Naive B cell (primary cell): ENCODE data around the gene GABPB1. TPM values are rescaled to one million over a fixed set of nuclear protein-coding genes. Genes with fewer than 3 reads are reported as not detected.

ENCODE experiments used
- ATAC-seq, 2 donors: fragments of 150-1000 bp; cut with Tn5 transposase; 2 replicates each; pipeline ENCODE4 v1.10.0; 2021; ENCODE audit warnings: low read depth in 2 of 2, mild to moderate bottlenecking in 2 of 2, moderate library complexity in 2 of 2
- DNase-seq: peaks from one replicate; pipeline ENCODE4 v3.0.0; 2022
- H3K27ac Mint-ChIP-seq, 6 donors: one replicate each; pipeline ENCODE4 v1.8.0; 2020 to 2022; ENCODE audit warnings: mild to moderate bottlenecking in 6 of 6, mixed read lengths in 6 of 6, moderate library complexity in 5 of 6, inconsistent platforms in 2 of 6
- H3K27me3 Mint-ChIP-seq, 3 donors: one replicate each; pipeline ENCODE4 v1.8.0; 2021 to 2022; ENCODE audit warnings: mixed read lengths in 3 of 3, mild to moderate bottlenecking in 1 of 3
- H3K36me3 Mint-ChIP-seq, 2 donors: one replicate each; pipeline ENCODE4 v1.8.0; 2020 to 2022; ENCODE audit warnings: mixed read lengths in 2 of 2, inconsistent platforms in 1 of 2, mild to moderate bottlenecking in 1 of 2
- H3K4me1 Mint-ChIP-seq, 3 donors: one replicate each; pipeline ENCODE4 v1.8.0; 2020 to 2022; ENCODE audit warnings: mixed read lengths in 3 of 3, inconsistent platforms in 1 of 3, mild to moderate bottlenecking in 1 of 3, moderate library complexity in 1 of 3
- H3K4me3 Mint-ChIP-seq, 8 donors: one replicate each; pipeline ENCODE4 v1.8.0; 2020 to 2022; ENCODE audit warnings: mild to moderate bottlenecking in 8 of 8, mixed read lengths in 8 of 8, moderate library complexity in 8 of 8, inconsistent platforms in 2 of 8
- H3K9me3 Mint-ChIP-seq, 7 donors: one replicate each; pipeline ENCODE4 v1.8.0; 2020 to 2022; ENCODE audit warnings: mixed read lengths in 7 of 7, mild to moderate bottlenecking in 5 of 7, inconsistent platforms in 2 of 7, moderate library complexity in 1 of 7
- polyA plus RNA-seq, 6 donors: library from polyadenylated mRNA; unstranded; fragments of 300-500 nt; fragmentation: Illumina TruSeq; gene quantifications; one replicate each; pipeline ENCODE4 v1.2.3, GENCODE V29; 2021; ENCODE audit warnings: low read depth in 6 of 6

Gene GABPB1
- polyA plus RNA-seq, 6 donors from 2014 or later, result 40.1 to 67.8 (median 48.2) TPM

DNA sequence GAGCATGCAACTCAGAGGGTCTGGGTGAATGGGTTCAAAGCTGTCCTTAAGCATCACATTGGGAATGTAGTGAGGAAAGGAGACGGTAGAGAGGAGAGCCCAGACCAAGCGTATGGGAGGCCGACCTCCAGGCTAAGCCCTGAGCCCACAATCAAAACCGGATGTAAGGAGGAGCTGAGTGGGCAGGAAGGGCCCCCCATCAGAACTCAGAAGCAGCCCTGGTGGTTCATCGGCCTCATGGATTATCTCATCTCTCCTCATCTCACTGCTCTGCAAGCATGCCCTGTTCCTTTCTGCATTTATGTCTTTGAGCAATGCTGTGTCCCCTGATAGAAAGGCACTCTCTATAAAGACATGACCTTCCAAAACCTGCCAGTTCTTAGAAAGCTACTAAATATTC, 95.7 kb downstream of the GABPB1 start:
- no peak for ATAC-seq
- Mint-ChIP-seq H3K36me3 (no peaks in the 10 kb centered on the region), H3K4me3 (no peak overlapping the region), H3K27ac (no peak overlapping the region), H3K9me3 (peaks cover 0 to 1% (median 0%) of the 10 kb centered on the region in 7 donors), H3K27me3 (peaks cover 0 to 5% (median 0%) of the 10 kb centered on the region in 3 donors), H3K4me1 (peaks cover 5 to 8% (median 8%) of the 10 kb centered on the region in 3 donors)
- no peak for DNase-seq

DNA sequence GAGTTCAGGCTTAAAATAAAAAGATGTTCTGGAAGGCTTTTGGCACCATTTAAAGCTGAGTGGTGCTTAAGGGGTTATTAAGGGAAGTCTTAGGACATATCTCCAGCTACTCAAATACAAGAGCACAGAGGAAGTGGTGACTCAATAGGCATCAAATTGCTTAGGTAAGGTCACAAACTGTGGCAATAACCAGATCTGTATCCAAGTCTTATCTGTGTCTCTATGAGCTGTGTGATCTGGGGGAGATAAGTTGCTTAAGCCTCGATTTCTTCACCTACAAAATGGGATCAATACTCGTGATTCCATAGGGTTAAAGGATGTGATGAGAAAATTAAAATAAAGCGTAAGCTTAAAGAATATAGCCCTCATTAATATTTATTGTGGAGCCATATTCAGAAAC, 97.1 kb downstream of the GABPB1 start:
- no peaks in the 10 kb centered on the region for H3K27me3 Mint-ChIP-seq
- no peaks in the 10 kb centered on the region for H3K36me3 Mint-ChIP-seq
- H3K4me3 Mint-ChIP-seq, result no peak overlapping the region
- peaks cover 5 to 6% (median 6%) of the 10 kb centered on the region in 3 donors for H3K4me1 Mint-ChIP-seq
- ATAC-seq, result no peak
- H3K27ac Mint-ChIP-seq, result no peak overlapping the region
- peaks cover 0 to 1% (median 0%) of the 10 kb centered on the region in 7 donors for H3K9me3 Mint-ChIP-seq
- DNase-seq, result no peak

DNA sequence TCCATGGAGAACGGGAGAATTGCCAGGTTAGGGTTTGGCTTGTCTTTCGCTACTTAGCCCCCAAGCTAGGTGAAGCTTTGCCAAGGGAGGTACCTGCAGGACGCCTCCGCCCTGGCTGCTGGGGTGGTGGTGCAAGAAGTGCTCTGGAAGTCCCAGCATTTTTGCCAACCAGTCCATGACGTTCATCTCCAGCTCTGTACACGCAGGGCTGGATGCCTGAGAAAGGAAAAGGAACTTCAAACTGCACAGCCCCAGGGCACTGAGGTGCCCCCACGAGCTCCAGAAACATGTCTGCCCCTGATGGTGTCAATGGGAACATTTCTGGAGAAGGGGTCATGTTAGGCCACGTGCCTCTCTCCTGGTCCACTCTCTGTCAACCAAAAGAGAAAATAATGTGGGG, 97.7 kb downstream of the GABPB1 start:
- DNase-seq (no peak), ATAC-seq (no peak)
- H3K27me3 Mint-ChIP-seq, result no peaks in the 10 kb centered on the region
- no peak overlapping the region for H3K4me3 Mint-ChIP-seq
- no peaks in the 10 kb centered on the region for H3K36me3 Mint-ChIP-seq
- no peak overlapping the region for H3K27ac Mint-ChIP-seq
- H3K9me3 Mint-ChIP-seq, result peaks cover 0 to 1% (median 0%) of the 10 kb centered on the region in 7 donors
- H3K4me1 Mint-ChIP-seq, result peaks cover 0 to under 1% (median 0%) of the 10 kb centered on the region in 3 donors

DNA sequence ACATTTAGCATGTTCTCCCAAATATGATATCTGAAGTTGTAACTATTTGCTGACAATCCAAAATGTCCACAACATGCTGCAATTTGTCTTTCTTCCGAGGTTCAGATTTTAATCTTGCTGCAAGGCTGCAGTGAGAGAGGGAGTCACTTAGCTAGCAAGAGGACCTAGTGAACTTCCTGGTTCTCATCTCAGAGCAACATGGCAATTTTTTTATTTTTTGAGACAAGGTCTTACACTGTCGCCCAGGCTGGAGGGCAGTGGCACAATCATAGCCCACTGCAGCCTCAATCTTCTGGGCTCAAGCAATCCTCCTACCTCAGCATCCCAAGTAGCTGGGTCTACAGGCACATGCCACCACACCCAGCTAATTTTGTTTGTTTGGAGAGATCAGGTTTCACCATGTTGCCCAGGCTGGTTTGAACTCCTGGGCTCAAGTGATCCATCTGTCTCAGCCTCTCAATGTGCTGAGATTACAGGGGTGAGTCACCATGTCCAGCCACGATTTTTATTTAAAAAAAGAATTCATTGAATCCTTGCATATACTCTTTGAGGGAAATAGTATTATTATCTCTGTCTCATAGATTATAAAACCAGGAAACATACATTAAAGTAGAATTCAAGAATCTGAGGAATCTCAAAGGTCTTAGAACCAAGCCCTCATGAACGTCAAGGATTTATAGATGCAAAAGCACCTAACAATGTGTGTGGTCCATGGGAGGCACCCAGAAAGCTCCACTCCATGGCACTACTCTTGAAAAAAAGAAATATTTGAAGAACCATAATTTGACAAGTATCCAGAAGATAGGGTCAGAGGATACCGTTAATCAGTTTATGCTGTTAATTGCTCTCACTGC, 98.6 kb downstream of the GABPB1 start:
- Mint-ChIP-seq H3K4me1 (peaks cover 0 to 4% (median 0%) of the 10 kb centered on the region in 3 donors), H3K27me3 (no peaks in the 10 kb centered on the region)
- ATAC-seq, result no peak

DNA sequence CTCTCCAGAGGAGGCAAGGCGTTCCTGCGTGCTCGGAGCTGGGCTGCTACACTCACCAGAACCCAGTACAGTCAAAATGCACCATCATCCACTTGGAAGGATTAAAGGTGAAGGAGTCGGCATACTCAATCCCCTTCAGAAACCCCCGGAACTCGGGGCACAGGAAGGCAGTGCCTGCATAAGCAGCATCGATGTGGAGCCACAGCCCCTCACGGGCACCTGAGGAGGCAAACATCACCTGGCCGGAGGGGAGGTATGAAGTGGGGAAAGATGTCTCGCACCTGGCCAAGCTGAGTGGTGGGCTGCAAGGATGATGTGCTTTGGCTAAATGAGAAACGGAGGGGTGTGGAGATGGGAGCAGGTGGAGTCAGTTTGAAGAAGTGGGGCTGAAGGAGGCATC, 102.4 kb downstream of the GABPB1 start:
- Mint-ChIP-seq H3K27me3 (no peaks in the 10 kb centered on the region), H3K4me1 (peaks cover 7 to 22% (median 14%) of the 10 kb centered on the region in 3 donors), H3K9me3 (no peaks in the 10 kb centered on the region), H3K27ac (peak overlapping the region in 1 of 6 donors; percentile 74), H3K36me3 (no peaks in the 10 kb centered on the region), H3K4me3 (peak overlapping the region in 2 of 8 donors; percentile 18 to 41)
- ATAC-seq (no peak), DNase-seq (no peak)

More for the DNA sequence above, 98.6 kb downstream of the GABPB1 start:
- Mint-ChIP-seq H3K4me3 (no peak overlapping the region), H3K27ac (no peak overlapping the region), H3K9me3 (no peaks in the 10 kb centered on the region), H3K36me3 (no peaks in the 10 kb centered on the region)
- no peak for DNase-seq

DNA sequence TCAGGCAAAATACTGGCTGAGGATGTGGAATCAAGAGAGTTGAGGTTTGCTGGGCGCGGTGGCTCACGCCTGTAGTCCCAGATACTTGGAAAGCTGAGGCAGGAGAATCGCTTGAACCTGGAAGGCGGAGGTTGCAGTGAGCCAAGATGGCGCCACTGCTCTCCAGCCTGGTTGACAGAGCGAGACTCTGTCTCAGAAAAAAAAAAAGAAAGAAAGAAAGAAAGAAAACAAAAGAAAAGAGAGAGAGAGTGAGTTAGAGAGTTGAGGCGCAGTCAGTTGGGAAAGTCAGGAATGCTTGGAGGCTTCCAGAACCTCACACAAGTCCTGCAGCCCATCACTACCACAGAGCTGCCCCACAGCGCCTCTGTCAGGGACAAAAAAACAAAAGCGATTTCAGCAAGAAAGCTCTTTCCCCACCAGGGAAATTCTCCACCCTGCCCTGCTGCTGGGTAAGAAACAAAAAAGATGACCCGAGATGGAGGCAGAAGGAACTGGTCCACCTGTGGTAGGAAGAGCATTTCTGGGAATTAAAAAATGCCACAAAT, 103.3 kb downstream of the GABPB1 start:
- Mint-ChIP-seq H3K4me1 (peaks cover 9 to 23% (median 19%) of the 10 kb centered on the region in 3 donors), H3K36me3 (no peaks in the 10 kb centered on the region), H3K27ac (peak overlapping the region in 1 of 6 donors; percentile 90), H3K27me3 (no peaks in the 10 kb centered on the region), H3K9me3 (no peaks in the 10 kb centered on the region), H3K4me3 (no peak overlapping the region)
- no peak for DNase-seq
- no peak for ATAC-seq

DNA sequence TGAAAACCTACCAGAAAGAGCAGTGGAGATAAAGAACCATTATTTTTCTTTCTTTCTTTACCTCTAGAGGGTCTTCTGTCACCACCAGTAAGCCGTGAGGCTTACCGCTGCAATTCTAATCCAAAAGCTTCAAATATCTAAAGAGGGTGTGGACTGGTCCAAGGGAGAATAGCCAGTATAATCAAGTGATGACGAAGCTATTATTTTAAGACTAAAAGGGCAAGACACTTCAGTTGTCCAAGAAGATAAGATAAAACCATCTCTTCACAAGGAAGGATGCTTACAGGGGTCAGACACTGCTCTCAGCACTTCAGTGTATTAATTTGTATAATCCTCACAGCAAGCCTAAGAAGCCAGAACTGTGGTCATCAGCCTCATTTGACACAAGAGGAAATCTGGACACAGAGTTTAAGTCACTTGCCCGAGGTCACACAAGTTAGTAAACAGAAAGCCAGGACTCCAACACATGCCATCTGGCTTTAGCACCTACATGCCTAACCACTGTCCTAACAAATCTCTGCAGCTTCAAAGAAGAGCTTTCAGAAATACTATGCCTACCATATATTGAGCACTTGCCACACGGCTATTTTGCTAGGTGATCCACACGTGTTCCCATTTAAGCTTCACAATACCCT, 104.1 kb downstream of the GABPB1 start:
- DNase-seq, result no peak
- no peaks in the 10 kb centered on the region for H3K36me3 Mint-ChIP-seq
- peak overlapping the region in 1 of 6 donors; percentile 13 for H3K27ac Mint-ChIP-seq
- no peaks in the 10 kb centered on the region for H3K9me3 Mint-ChIP-seq
- H3K4me1 Mint-ChIP-seq, result peaks cover 9 to 23% (median 19%) of the 10 kb centered on the region in 3 donors
- no peak for ATAC-seq
- no peak overlapping the region for H3K4me3 Mint-ChIP-seq
- no peaks in the 10 kb centered on the region for H3K27me3 Mint-ChIP-seq

DNA sequence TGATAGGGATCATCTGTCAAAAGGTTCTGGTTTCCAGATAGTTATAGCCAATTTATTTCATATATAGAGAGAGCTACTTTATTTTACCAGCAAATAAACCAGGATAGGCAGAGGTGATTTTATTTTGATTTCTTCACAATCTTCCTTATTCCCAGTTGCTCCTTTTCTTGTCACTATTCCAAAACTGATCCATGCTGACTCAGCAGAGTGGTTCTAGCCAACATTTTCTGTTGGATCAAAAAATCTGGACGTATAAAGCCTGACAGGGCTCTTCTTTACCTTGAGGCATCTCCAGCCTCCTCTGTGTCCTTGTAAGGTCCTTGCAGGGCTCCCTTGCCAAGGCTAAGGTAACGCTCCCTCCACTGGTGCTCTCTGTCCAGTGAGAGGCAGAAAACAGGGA, 105.3 kb downstream of the GABPB1 start:
- Mint-ChIP-seq H3K4me1 (peaks cover 9 to 23% (median 19%) of the 10 kb centered on the region in 3 donors), H3K9me3 (no peaks in the 10 kb centered on the region), H3K27me3 (no peaks in the 10 kb centered on the region), H3K36me3 (no peaks in the 10 kb centered on the region), H3K27ac (peak overlapping the region in 2 of 6 donors; percentile 9 to 49), H3K4me3 (no peak overlapping the region)
- DNase-seq (no peak), ATAC-seq (no peak)

DNA sequence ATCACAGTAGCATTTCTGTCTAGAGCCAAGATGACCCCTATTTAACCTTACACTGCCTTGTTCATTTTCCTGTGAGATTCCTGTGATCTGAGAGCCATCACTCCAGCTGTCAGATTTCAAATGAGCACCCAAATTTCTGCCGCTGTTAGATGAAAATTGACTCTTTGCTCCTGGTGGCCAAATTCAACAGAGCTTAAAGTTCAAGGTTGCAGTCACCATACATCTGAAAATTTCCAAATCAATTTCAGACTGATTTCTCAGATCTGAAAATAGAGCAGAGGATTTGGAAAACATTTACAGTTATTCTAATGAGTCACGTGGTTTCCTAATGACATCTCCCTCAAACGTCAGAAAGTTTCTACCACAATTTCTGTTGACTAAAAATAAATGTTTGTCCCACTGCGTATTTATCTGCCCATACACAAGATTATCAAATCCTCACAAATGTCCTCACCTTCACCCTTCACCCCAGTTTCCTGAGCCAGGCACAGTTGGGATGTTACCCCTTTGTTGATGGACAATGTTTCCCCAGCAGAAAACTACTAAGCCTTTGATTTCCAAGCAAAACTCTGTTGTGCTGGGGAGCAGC, 105.9 kb downstream of the GABPB1 start:
- H3K9me3 Mint-ChIP-seq, result no peaks in the 10 kb centered on the region

DNA sequence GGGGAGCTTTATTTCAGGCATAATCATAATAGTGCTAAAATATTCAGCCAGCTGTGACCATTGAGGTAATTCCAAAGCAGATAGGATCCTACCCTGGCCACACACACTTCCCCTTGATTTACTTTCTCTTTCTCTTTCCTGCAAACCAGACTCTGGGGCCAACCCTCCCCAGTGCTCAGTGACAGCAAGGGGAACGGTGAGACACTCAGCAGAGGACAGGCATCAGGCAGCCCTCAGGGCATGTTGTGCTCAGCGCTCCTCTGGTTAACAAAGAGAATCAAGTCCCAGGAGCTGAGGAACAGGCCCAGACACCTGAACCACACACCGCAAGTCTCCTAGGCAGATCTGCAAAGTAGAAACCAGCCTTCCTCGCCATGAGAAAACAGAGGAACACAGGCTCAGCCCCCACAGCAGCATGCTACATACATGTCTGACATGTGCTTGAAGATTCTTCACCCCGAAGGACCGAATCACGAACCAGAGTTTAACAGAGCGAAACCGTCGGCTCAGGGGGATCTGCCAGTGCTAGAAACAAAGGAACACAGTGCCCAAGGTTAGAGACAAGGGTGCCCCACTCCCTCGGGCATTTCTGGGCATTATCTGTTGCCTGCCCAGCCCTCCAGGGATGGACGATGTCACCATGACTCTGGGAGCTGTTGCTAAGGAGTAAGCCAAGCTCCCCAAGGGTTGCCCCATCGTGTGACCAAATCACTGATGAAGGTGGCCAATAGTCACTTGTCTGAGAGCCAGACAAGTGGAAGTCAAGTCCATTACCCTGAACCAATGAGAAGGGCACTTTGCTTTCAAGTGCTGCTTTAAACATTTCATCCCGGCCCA, 107.0 kb downstream of the GABPB1 start:
- no peaks in the 10 kb centered on the region for H3K9me3 Mint-ChIP-seq
- H3K27me3 Mint-ChIP-seq, result no peaks in the 10 kb centered on the region
- H3K27ac Mint-ChIP-seq, result peak overlapping the region; percentile 46 to 96 (median 90)
- DNase-seq (peak; percentile 51), ATAC-seq (peak; percentile 99)
- peak overlapping the region in 7 of 8 donors; percentile 41 to 86 (median 78) for H3K4me3 Mint-ChIP-seq
- no peaks in the 10 kb centered on the region for H3K36me3 Mint-ChIP-seq
- peaks cover 9 to 23% (median 19%) of the 10 kb centered on the region in 3 donors for H3K4me1 Mint-ChIP-seq

More for the DNA sequence above, 105.9 kb downstream of the GABPB1 start:
- H3K4me1 Mint-ChIP-seq, result peaks cover 9 to 23% (median 19%) of the 10 kb centered on the region in 3 donors
- no peak overlapping the region for H3K4me3 Mint-ChIP-seq
- ATAC-seq, result no peak
- H3K36me3 Mint-ChIP-seq, result no peaks in the 10 kb centered on the region
- peak overlapping the region in 4 of 6 donors; percentile 7 to 60 (median 38) for H3K27ac Mint-ChIP-seq
- no peak for DNase-seq
- H3K27me3 Mint-ChIP-seq, result no peaks in the 10 kb centered on the region

DNA sequence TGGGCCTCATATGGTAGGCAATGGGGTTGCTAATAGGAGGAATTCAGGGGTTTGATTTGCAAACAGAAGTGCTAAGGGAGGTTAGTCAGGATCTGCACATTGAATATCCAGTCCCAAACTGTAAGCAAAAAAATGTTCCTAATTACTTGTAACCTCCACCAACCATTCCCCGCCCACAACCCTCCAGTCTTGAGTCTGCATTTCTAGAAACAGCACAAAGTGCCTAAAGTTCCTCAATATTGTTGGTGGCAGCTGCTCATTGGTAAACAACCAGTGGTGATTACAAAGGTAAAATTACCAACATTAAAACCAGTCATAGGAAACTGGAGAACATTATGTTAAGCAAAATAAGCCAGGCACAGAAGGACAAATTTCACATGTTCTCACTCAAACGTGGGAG, 108.4 kb downstream of the GABPB1 start:
- Mint-ChIP-seq H3K27me3 (no peaks in the 10 kb centered on the region), H3K27ac (peak overlapping the region in 3 of 6 donors; percentile 24 to 55 (median 28)), H3K4me1 (peaks cover 9 to 21% (median 19%) of the 10 kb centered on the region in 3 donors), H3K4me3 (no peak overlapping the region), H3K36me3 (no peaks in the 10 kb centered on the region), H3K9me3 (no peaks in the 10 kb centered on the region)
- no peak for DNase-seq
- ATAC-seq, result no peak

DNA sequence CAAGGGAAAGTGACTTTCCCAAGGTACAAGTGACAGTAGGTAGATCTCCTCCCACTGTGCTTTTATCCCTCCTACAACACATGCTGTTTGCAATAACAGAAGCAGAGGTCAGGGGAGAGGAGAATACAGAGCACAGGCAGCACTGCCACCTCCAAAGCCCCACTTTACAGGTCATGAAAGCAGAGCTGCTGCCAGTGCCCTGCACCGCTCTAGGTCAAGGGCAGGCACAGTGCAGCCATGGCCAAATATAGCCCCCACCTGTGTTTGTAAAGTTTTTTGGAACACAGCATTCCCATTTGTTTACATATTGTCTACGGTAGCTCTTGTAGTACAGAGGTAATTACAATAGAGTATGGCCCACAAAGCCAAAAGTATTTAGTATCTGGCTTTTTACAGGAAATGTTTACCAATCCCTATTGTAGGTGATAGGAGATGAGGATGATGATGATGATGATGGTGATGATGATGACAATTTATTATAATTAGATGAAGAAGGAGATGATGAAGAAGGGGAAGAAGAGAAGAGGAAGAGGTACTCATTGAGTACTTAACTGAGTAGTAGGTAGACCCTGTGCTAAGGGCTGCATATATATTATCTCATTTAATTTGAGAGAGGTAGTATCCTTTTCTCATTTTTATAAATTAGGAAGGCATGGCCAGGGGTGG, 109.9 kb downstream of the GABPB1 start:
- ATAC-seq (no peak), DNase-seq (no peak)
- Mint-ChIP-seq H3K36me3 (no peaks in the 10 kb centered on the region), H3K4me3 (no peak overlapping the region), H3K9me3 (no peaks in the 10 kb centered on the region), H3K27ac (peak overlapping the region in 2 of 6 donors; percentile 11 to 29), H3K4me1 (peaks cover 9 to 19% (median 18%) of the 10 kb centered on the region in 3 donors), H3K27me3 (no peaks in the 10 kb centered on the region)
